ENCODE data around the gene PRKN.

DNA sequence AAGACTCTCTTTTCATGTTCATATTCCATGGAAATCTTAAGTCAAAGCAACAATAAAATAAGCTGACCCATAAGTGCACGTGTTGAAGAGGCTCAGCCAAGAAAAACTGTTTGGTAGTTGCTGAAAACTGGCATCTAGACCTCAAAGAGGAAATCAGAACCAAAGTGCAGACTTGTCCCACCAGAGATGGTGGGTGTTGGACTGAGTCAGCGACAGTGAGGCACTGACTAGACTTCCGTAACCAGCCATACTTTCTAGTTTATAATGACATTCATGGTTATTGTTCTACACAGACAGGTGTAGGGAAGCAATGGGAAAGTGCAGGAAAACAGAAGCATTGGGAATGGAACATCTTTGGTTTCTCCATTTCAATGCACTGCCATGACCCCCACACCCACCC lies 1278.0 kb downstream of the PRKN start:
- TF ChIP-seq CTCF (conservative IDR thresholded peaks at IDR 0.05 in 1 of 2, IDR thresholded peaks at IDR 0.05 in 1 of 2; ENCODE audit: low read depth in 1 of 2, low read length in 2 of 2) (no peak), EZH2 (IDR thresholded peaks at IDR 0.05; ENCODE audit: low read length, missing control alignments) (no peak)

Measured in fibroblast of lung (primary cell).